ENCODE measurements around the gene KRTAP16-1.
"Not testable (repeated sequence)": the region's sequence is repeated elsewhere in the genome, so short reads cannot be mapped to it uniquely, and the experiment has no call there.

The KRTAP16-1 gene

DNA sequence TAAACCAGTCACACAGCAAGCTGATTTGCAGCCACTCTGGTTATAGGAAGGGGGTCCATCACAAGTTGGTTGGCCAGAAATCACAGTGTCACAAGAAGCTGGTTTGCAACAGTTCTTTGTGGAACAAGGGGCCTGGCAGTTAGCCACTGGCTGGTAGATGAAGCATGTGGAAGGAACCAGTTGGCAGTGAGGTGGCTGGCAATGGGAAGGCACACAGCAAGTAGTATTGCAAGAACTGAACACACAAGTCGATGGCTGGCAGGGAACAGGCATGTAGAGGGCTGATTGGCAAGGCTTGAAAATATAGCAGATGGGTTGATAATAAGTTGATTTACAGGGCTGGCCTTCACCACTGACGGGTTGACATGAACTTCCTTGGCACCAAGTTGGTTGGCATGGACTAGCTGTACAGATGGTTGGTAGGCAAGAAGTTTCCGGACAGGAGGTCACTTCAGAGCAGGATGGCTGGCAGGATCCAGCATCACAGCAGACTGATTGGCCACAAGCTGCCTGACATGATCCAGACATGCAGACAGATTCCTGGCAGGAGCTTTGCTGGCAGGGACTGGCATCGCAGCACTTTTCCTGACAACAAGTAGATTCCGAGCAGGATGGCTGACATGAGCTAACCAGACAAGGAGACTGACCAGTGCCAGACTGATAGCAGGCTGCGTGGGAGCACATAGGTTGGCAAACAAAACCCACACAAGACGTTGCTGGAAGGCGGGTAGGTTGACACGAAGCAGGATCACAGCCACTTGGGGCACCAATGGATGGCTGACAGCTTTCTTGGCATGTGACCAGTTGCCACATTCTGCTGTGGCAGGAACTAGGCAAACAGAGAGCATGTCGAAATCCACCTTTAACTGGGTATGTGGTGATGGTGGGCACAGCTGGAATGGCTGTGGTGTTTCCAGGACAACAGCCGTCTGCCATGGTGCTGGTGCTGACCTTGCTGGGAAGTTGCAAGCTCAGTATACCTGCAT lies 6.9 kb downstream of the KRTAP16-1 start, which contains the start of gene KRTAP29-1:
TSS of gene KRTAP29-1 (minus strand) at position 936 of the 986 bp plus-strand sequence. CDS start at position 936, 0 bp downstream.
- DNase-seq (ENCODE audit: low read depth in 2 of 2) = no peak

DNA sequence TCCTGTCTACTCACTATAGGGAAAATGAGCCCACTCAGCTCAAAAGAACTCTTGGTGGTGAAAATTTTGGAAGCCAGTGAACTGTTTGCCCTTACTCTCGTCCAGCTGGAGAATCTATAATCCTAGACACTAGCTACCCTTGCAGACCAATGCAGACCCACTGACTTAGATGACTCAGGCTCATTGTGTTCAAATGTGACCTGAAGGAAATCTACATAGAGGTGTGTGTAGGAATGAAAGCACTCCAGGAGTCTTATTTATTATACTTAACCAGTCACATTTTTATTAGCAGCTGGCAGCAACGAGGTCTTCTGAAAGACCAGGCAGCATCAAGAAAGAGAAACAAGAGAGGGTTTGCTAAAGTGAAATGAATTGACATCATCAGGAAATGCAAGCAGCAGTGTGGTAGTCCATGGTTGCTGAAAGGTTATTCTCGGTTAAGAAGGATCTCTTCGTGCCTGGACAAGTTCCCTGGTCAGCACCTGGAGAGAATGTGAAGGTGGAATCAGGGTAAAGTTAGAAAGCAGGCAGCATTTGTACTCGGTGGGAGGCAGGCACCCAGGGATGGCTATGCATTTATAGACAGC lies 7.8 kb downstream of the KRTAP16-1 start:
- DNase-seq (ENCODE audit: low read depth in 2 of 2) = no peak

DNA sequence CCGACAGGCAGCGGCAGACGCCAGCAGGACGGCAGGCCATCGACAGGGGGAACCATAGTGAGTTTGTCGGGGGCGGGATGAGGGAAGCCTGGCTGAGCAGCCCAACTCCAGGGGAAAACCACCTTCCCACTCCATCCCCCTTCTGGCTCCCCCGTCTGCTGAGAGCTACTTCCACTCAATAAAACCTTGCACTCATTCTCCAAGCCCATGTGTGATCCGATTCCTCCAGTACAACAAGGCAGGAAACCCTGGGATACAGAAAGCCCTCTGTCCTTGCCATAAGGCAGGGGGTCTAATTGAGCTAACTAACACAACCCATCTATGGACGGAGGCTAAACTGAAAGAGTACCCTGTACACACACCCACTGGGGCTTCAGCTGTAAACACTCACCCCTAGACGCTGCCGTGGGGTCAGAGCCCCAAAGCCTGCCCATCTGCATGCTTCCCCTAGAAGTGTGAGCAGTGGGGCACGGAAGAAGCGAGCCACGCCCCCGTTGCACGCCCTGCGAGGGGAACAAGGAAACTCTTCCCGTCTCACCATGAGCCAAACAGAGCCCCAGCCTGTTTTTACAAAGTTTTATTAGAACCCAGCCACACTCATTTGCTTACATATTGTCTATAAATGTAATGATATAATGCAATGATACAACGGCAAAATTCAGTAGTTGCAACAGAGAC lies 10.5 kb downstream of the KRTAP16-1 start:
- no peak for DNase-seq (ENCODE audit: low read depth in 2 of 2)

DNA sequence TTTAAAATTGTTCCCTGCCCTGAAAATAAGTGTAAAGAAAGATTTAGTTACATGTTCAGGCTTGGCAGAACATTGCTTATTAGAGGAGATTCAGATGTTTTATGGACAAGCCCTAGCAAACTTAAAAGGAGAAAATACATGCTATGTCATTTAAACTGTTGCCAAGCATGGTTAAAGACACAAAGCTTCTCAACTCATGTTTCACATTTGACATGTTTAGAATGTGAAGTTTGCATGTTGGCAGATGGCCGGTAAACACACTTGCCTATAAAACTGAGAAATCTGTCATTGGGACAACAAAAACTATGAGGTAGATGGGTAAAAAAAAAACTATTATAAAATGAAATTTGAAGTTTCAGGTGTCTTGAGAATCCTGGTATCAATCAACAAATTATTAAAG lies 12.3 kb downstream of the KRTAP16-1 start:
- DNase-seq (ENCODE audit: low read depth in 2 of 2) = no peak

DNA sequence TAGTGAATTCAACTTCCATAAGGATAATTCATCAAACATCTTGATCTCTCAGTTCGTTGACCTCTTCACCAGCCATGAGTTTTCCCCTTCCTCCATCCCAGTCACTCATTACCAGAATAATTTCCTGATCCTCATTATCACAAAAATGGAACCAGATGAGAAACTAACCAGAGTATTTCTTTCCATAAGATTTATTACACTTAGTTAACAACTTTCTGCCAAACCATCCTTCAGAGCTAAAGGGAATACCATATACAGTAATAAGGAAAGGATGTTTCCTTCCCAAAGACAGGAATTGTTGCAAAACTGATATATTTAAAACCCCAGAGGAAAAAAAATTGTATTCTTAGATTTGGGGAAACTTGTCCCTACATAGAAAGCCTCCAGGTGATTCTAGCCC lies 15.1 kb downstream of the KRTAP16-1 start:
- no peak for DNase-seq (ENCODE audit: low read depth in 2 of 2)

DNA sequence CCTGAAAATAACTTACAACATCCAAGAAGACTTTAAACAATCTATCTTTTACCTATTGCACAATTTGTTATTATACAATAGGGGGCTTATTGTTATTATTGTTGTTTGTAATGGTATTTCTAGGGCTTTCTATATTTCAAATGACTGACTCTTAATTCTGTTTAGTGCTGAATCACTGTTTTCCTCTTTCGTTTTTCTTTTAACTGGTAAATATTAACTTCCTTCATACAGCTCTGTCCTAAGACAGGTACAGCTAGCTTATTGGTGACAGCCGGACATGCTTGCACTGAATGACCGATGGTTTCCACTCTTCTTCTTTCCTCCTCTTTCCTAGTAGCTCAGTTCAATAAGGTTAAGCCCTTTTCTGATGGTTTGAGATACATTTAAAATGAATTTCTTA lies 22.1 kb downstream of the KRTAP16-1 start:
- no peak for DNase-seq (ENCODE audit: low read depth in 2 of 2)

DNA sequence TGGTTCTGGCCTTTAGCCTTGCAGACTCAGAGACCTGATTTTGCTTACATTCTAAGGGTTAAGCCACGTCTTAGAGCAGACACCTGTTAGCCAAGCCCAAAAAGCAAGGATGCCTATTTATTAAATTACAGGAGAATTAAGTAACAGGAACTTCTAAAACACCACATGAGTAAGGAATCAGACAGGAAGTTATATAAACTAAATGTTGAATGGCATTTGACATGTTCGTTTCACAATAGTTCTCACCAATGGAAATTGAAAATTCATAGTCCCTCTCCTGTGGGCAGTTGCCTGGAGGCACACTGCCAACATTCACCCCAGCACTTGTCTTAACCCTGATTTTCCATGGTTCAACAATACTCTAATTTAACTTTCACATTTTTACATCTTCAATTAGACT lies 24.6 kb downstream of the KRTAP16-1 start:
- no peak for DNase-seq (ENCODE audit: low read depth in 2 of 2)

DNA sequence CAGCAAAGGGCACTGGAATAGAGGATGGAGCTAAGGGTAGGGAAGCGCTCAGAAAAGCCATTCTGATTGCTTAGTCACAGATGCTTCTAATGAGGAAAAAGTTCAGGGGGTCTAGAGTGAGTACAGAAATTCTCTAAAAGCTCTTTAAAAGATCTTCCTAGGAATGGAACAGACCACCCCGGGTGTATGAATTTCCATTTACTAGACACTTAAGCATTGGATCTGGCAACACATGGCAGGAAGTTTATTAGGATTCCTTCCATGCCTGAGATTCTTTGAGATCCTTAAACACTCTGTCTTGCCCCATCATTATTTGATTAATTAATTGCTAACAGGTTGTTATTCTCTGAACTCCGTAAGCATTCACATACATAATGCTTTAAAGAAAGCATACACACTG lies 25.1 kb downstream of the KRTAP16-1 start:
- DNase-seq (ENCODE audit: low read depth in 2 of 2) = no peak

DNA sequence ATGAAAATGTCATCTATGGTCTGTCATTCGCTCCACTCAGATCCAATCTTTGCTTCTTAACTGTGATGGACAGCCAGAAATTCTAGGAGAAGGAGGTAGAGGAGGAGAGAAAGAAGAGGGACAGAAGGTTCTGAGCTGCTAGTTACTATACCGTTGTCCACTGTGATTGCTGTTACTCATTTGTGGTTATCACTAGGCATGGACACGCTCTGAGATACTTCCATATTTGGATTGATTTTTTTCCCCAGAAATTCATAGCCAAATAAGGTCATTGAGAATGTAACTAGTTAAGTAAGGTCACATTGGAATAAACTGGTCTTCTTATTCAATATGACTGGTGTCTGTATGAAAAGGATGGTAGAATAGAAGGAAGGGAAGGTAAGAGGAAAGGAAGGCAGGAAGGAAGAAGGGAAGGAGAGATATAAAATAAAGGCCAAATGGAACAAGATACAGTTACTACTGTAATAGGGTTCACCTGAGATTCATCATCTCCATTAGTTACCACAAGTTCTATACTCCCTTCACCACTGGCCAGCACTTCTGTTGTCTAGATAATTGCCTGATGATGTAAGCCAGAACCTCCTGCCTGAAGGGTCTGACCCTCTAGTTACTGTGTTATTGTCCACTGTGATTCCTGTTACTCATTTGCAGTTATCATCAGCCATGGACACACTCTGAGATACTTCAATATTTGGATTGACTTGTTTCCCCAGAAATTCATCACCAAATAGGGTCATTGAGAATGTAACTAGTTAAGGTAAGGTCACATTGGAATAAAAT lies 30.7 kb downstream of the KRTAP16-1 start:
- DNase-seq (ENCODE audit: low read depth in 2 of 2) = no peak

DNA sequence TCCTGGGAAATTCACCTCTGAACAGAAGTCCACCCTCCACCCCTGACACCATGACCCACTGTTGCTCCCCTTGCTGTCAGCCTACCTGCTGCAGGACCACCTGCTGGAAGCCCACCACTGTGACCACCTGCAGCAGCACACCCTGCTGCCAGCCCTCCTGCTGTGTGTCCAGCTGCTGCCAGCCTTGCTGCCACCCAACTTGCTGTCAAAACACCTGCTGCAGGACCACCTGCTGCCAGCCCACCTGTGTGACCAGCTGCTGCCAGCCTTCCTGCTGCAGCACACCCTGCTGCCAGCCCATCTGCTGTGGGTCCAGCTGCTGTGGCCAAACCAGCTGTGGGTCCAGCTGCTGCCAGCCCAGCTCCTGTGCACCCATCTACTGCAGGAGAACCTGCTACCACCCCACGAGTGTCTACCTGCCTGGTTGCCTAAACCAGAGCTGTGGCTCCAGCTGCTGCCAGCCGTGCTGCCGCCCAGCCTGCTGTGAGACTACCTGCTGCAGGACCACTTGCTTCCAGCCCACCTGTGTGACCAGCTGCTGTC lies 33.4 kb downstream of the KRTAP16-1 start, which contains the start of gene KRTAP9-7:
TSS of gene KRTAP9-7 (plus strand) at position 51 of the 543 bp plus-strand sequence. CDS start at position 51, 0 bp downstream.
- not testable (repeated sequence) for DNase-seq (ENCODE audit: low read depth in 2 of 2)

DNA sequence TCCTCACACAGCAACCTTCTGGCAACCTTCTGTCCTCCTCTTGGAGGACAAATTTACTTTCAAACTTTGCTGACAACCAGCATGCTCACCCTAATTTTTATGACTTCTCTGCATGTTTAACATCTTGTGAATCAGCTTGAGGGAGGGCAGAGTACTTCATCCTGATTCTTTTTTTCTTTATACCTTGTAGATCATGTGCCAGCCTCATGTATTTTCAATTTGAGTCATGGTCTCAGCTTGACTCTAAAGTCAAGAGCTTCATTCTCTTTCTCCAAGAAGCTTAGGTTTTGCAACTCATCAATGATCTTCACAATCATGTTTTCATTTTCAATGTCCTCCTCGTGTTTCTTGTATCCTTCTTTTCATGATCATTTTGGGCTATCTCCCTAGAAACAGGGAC lies 37.3 kb downstream of the KRTAP16-1 start:
- DNase-seq (ENCODE audit: low read depth in 2 of 2) = no peak

DNA sequence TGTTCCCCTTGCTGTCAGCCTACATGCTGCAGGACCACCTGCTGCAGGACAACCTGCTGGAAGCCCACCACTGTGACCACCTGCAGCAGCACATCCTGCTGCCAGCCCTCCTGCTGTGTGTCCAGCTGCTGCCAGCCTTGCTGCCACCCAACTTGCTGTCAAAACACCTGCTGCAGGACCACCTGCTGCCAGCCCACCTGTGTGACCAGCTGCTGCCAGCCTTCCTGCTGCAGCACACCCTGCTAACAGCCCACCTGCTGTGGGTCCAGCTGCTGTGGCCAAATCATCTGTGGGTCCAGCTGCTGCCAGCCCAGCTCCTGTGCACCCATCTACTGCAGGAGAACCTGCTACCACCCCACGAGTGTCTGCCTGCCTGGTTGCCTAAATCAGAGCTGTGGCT lies 37.8 kb downstream of the KRTAP16-1 start:
- DNase-seq (ENCODE audit: low read depth in 2 of 2) = not testable (repeated sequence)

DNA sequence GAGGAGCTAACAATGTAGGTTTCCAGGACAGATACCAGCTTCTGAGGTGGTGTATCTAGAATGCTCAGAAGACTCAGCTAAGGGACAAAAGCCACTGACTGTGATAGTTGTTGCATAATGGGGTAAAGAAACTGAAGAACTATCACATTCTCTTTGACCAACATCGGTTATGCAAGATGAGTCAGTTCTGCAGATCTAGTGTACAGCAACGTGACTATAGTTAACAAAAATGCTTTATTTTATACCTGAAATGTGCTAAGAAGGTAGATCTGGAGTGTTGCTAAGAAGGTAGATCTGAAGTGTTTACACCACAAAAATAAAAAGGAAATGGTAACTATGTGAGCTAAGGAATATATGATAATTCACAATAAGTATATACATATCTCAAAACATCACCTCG lies 41.4 kb downstream of the KRTAP16-1 start:
- DNase-seq (ENCODE audit: low read depth in 2 of 2) = no peak

DNA sequence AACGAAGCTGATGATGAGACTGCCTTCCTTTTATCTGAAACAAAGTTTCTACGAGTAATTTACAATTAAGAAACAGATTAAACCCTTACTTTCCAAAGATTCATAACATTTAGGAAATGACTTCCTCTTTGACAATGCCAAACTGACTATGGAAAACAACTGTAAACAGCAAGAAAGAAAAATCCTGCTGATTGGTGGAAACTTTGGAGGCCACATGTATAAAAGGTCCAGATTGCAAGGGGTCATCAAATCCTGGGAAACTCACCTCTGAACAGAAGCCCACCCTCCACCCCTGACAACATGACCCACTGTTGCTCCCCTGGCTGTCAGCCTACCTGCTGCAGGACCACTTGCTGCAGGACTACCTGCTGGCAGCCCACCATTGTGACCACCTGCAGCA lies 44.0 kb downstream of the KRTAP16-1 start, which contains the start of gene KRTAP9-6:
TSS of gene KRTAP9-6 (plus strand) at position 301 of the 400 bp plus-strand sequence. CDS start at position 301, 0 bp downstream.
- DNase-seq (ENCODE audit: low read depth in 2 of 2) = no peak

DNA sequence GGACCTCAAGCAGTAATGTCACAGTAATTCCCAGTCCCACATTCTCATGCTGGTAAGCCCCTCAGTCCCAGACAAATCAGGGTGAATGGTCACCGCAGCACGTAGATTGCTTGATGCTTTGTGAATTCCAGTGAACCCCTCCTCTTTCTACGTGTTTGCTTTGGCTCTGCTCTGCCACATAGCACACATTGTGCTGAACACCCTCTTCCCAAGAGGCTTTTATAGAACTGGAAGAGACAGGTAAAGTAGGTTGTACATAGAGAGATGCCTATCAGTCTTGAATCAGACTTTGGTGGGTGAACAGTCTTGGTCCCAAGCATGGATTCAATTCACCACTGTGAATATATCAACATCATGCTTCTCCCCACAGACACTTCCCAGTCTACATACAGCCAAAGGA lies 44.5 kb downstream of the KRTAP16-1 start:
- DNase-seq (ENCODE audit: low read depth in 2 of 2) = no peak

DNA sequence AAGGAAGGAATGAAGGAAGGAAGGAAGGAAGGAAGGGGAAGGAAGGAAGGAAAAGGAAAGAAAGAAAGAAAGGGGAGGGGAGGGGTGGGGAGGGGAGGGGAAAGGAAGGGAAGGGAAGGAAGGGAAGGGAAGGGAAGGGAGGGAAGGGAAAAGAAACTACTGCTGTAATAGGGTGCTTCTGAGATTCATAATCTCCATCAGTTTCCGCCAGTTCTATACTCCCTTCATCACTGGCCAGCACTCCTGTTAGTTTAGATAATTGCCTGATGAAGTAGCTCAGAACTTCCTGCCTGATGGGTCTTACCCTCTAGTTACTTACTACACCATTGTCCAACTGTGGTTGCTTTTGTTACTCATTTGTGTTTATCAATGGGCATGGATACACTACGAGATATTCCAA lies 45.9 kb downstream of the KRTAP16-1 start:
- no peak for DNase-seq (ENCODE audit: low read depth in 2 of 2)

DNA sequence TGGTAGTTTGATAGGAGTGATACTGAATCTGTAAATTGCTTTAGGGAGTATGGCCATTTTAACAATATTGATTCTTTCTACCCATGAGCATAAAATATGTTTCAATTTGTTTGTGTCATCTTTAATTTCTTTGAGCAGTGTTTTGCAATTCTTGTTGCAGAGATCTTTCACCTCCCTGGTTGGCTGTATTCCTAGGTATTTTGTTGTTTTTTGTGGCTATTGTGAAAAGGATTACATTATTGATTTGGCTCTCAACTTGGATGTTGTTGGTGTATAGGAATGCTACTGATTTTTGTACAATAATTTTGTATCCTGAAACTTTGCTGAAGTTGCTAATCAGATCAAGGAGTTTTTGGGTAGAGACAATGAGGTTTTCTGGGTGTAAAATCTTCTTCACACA lies 50.7 kb downstream of the KRTAP16-1 start:
- DNase-seq (ENCODE audit: low read depth in 2 of 2) = no peak

Measured in stimulated activated CD8-positive, alpha-beta memory T cell treated with anti-CD3 and anti-CD28 coated beads, Interleukin-7, amount 100 ng/mL, for 1 hour (primary cell).